ENCODE results near the gene CDC45. TPM values are rescaled to one million over a fixed set of nuclear protein-coding genes. Genes with fewer than 3 reads are reported as not detected.

Gene CDC45
- total and polyA plus RNA-seq, 2 donors: 5.1 to 31.7 TPM

DNA sequence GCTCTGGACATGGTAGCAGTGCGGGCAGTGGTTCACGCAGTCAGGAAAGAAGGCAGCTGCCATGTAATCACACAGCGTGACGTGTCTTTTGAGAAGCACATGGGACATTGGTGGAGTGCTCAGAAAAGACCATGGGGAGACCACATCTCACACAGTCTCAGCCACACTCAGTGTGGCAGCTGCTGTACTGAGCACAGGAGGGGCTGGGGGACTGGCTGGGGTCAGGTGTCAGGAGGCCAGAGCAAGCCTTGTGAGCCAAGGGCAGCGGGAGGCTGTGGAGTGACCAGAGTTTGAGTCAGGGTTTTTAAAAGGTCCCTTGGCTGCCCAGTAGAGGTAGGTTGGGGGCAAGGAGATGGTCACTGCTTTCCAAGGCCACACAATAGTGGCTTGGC lies 26.0 kb downstream of the CDC45 start:
- Histone ChIP-seq H3K9me3 (ENCODE audit: control insufficient read depth in 2 of 2, insufficient read depth in 1 of 2, low read length in 1 of 2) (no peaks in the 10 kb centered on the region), H3K4me1 (ENCODE audit: control insufficient read depth in 2 of 2, insufficient read depth in 2 of 2, low read length in 2 of 2) (peaks cover 3 to 11% of the 10 kb centered on the region in 2 donors), H3K36me3 (ENCODE audit: control insufficient read depth in 2 of 2, insufficient read depth in 2 of 2, low read length in 1 of 2) (peaks cover 28 to 31% of the 10 kb centered on the region in 2 donors), H3K27me3 (ENCODE audit: control insufficient read depth in 2 of 2, insufficient read depth in 1 of 2, low read length in 1 of 2) (no peaks in the 10 kb centered on the region), H3K27ac (ENCODE audit: low read depth in 1 of 2, low read length in 1 of 2) (no peak overlapping the region), H3K4me3 (ENCODE audit: low read length in 2 of 2) (no peak overlapping the region)
- DNase-seq (ENCODE audit: low read depth in 6 of 9, low spot score in 9 of 9): no peak
- WGBS: 59% methylated on average over 5 of the region's 5 CpGs

DNA sequence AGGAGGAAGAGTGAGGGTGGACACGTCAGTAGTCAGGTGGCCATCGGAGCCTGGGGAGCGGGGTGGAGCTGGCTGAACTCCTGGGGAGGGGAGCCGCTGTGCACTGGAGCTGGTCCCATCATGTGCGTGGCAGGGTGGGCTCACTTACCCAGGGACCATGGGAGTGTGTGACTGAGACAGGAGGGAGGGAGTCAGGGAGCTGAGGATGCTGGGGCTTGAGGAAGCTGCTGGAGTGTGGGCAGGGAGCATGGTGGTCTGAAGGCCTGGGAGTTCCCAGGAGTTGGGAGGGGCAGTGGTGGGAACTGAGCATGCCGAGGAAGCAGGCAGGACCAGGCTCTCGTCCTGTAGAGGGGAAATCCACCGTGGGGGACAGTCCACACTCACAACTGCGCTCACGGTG lies 26.5 kb downstream of the CDC45 start:
- H3K27me3 ChIP-seq (ENCODE audit: control insufficient read depth in 2 of 2, insufficient read depth in 1 of 2, low read length in 1 of 2): no peaks in the 10 kb centered on the region
- H3K4me1 ChIP-seq (ENCODE audit: control insufficient read depth in 2 of 2, insufficient read depth in 2 of 2, low read length in 2 of 2): peaks cover 3 to 11% of the 10 kb centered on the region in 2 donors
- DNase-seq (ENCODE audit: low read depth in 6 of 9, low spot score in 9 of 9): no peak
- no peaks in the 10 kb centered on the region for H3K9me3 ChIP-seq (ENCODE audit: control insufficient read depth in 2 of 2, insufficient read depth in 1 of 2, low read length in 1 of 2)
- 97% methylated on average over 10 of the region's 10 CpGs for WGBS
- H3K27ac ChIP-seq (ENCODE audit: low read depth in 1 of 2, low read length in 1 of 2): no peak overlapping the region
- H3K36me3 ChIP-seq (ENCODE audit: control insufficient read depth in 2 of 2, insufficient read depth in 2 of 2, low read length in 1 of 2): peaks cover 28 to 31% of the 10 kb centered on the region in 2 donors
- H3K4me3 ChIP-seq (ENCODE audit: low read length in 2 of 2): no peak overlapping the region

DNA sequence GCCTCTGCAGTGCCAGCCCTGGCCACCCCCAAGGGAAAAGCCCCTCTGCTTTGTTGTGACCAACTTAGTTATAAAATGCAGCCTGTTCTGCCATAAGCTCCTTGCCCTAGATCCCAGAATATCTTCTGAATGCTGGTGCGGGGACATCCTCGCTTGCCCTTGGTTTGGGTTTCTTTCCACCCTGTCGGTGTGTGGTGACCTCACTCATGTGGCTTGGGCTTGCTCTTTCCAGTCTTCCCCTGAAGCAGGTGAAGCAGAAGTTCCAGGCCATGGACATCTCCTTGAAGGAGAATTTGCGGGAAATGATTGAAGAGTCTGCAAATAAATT lies 27.8 kb downstream of the CDC45 start:
- no peak overlapping the region for H3K4me3 ChIP-seq (ENCODE audit: low read length in 2 of 2)

DNA sequence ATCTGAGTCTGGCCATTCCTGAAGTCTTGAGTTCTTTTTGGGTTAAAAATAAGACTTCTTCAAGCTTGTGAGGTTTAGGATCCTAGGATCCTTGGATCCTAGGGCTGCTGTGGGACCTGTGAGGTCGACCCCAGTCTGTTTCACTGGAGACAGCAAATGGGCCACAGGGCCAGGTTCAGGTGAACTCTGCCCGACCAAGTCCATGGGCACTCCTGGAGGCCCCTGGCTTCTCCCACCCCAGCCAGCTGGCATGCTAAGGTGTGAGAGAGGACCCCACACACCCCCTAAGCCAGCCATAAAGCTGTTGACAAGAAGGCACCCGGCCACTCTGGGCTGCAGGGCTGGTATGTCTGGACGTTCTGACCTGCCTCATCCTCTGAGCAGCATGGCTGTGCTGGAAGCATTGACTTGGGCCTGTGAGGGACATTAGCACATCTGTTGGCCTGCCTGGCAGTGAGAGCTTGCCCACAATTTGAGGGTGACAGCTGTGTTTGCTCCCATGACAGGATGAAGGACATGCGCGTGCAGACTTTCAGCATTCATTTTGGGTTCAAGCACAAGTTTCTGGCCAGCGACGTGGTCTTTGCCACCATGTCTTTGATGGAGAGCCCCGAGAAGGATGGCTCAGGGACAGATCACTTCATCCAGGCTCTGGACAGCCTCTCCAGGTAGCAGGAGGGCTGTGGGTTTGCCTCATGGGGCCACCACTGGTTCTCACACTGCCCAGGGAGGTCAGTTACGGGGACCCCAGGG lies 28.5 kb downstream of the CDC45 start:
- Histone ChIP-seq H3K9me3 (ENCODE audit: control insufficient read depth in 2 of 2, insufficient read depth in 1 of 2, low read length in 1 of 2) (no peaks in the 10 kb centered on the region), H3K27me3 (ENCODE audit: control insufficient read depth in 2 of 2, insufficient read depth in 1 of 2, low read length in 1 of 2) (no peaks in the 10 kb centered on the region), H3K4me3 (ENCODE audit: low read length in 2 of 2) (no peak overlapping the region), H3K27ac (ENCODE audit: low read depth in 1 of 2, low read length in 1 of 2) (no peak overlapping the region), H3K4me1 (ENCODE audit: control insufficient read depth in 2 of 2, insufficient read depth in 2 of 2, low read length in 2 of 2) (peaks cover 3 to 11% of the 10 kb centered on the region in 2 donors), H3K36me3 (ENCODE audit: control insufficient read depth in 2 of 2, insufficient read depth in 2 of 2, low read length in 1 of 2) (peaks cover 28 to 40% of the 10 kb centered on the region in 2 donors)
- 98% methylated on average over 10 of the region's 10 CpGs for WGBS
- DNase-seq (ENCODE audit: low read depth in 6 of 9, low spot score in 9 of 9): no peak

More for the DNA sequence above, 27.8 kb downstream of the CDC45 start:
- H3K27me3 ChIP-seq (ENCODE audit: control insufficient read depth in 2 of 2, insufficient read depth in 1 of 2, low read length in 1 of 2): no peaks in the 10 kb centered on the region
- peaks cover 28 to 36% of the 10 kb centered on the region in 2 donors for H3K36me3 ChIP-seq (ENCODE audit: control insufficient read depth in 2 of 2, insufficient read depth in 2 of 2, low read length in 1 of 2)
- no peaks in the 10 kb centered on the region for H3K9me3 ChIP-seq (ENCODE audit: control insufficient read depth in 2 of 2, insufficient read depth in 1 of 2, low read length in 1 of 2)
- H3K4me1 ChIP-seq (ENCODE audit: control insufficient read depth in 2 of 2, insufficient read depth in 2 of 2, low read length in 2 of 2): peaks cover 3 to 11% of the 10 kb centered on the region in 2 donors
- DNase-seq (ENCODE audit: low read depth in 6 of 9, low spot score in 9 of 9): no peak
- H3K27ac ChIP-seq (ENCODE audit: low read depth in 1 of 2, low read length in 1 of 2): no peak overlapping the region
- 97% methylated on average over 4 of the region's 4 CpGs for WGBS

DNA sequence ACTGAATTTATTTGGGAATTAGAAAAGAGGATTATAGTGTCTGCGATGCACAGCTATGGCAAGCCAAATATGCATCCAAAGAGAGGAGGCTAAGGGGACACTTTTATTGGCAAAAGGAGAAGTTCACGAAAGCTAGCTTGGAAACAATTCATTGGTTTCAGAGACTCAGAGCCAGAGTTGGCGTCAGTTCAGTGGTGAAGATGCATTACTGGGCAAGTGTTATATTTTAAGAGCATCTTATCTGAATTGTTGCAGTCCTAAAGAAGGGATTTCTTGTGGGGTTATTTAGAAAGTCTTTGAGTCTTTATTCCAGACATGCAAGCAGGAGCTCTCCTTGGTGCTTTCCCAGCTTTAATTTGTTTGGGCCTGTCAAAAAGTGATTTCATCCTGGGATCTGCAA lies 29.5 kb downstream of the CDC45 start:
- 96% methylated on average over 3 of the region's 3 CpGs for WGBS
- DNase-seq (ENCODE audit: low read depth in 6 of 9, low spot score in 9 of 9): no peak
- no peaks in the 10 kb centered on the region for H3K27me3 ChIP-seq (ENCODE audit: control insufficient read depth in 2 of 2, insufficient read depth in 1 of 2, low read length in 1 of 2)
- H3K27ac ChIP-seq (ENCODE audit: low read depth in 1 of 2, low read length in 1 of 2): no peak overlapping the region
- H3K9me3 ChIP-seq (ENCODE audit: control insufficient read depth in 2 of 2, insufficient read depth in 1 of 2, low read length in 1 of 2): no peaks in the 10 kb centered on the region
- H3K4me3 ChIP-seq (ENCODE audit: low read length in 2 of 2): no peak overlapping the region
- H3K36me3 ChIP-seq (ENCODE audit: control insufficient read depth in 2 of 2, insufficient read depth in 2 of 2, low read length in 1 of 2): peaks cover 28 to 37% of the 10 kb centered on the region in 2 donors
- H3K4me1 ChIP-seq (ENCODE audit: control insufficient read depth in 2 of 2, insufficient read depth in 2 of 2, low read length in 2 of 2): peaks cover 3 to 11% of the 10 kb centered on the region in 2 donors

DNA sequence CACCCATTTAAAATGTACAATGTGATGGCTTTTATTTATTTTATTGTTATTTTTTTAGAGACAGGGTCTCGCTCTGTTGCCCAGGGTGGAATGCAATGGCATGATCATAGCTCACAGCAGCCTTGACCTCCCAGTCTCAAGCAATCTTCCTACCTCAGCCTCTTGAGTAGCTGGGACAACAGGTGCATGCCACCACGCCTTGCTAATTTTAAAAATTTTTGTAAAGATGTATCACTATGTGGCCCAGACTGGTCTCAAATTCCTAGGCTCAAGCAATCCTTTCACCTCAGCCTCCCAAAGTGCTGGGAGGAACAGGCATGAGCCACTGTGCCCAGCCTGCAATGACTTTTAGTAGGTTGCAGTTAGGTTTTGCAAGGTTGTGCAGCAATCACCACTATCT lies 30.2 kb downstream of the CDC45 start:
- H3K27ac ChIP-seq (ENCODE audit: low read depth in 1 of 2, low read length in 1 of 2): no peak overlapping the region
- WGBS: 97% methylated on average over 2 of the region's 2 CpGs

DNA sequence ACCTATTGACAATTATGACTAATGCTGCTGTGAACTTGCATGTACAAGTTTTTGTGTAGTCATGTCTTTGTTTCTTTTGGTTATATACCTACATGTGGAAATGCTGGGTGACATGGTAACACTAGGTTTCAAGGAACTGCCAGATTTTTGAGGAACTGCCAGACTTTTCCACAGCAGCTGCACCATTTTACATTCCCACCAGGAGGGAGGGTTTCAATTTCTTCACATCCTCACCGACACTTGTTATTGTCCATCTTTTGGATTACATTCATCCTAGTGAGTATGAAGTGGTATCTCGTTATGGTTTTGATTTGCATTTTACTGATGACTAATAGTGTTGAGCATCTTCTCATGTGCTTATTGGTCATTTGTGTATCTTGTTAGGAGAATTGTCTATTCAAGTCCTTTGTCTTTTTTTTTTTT lies 31.2 kb downstream of the CDC45 start:
- Histone ChIP-seq H3K27ac (ENCODE audit: low read depth in 1 of 2, low read length in 1 of 2) (no peak overlapping the region), H3K36me3 (ENCODE audit: control insufficient read depth in 2 of 2, insufficient read depth in 2 of 2, low read length in 1 of 2) (peaks cover 30 to 43% of the 10 kb centered on the region in 2 donors)
- 74% methylated on average over 2 of the region's 2 CpGs for WGBS

More for the DNA sequence above, 30.2 kb downstream of the CDC45 start:
- no peak for DNase-seq (ENCODE audit: low read depth in 6 of 9, low spot score in 9 of 9)
- no peaks in the 10 kb centered on the region for H3K27me3 ChIP-seq (ENCODE audit: control insufficient read depth in 2 of 2, insufficient read depth in 1 of 2, low read length in 1 of 2)
- peaks cover 28 to 44% of the 10 kb centered on the region in 2 donors for H3K36me3 ChIP-seq (ENCODE audit: control insufficient read depth in 2 of 2, insufficient read depth in 2 of 2, low read length in 1 of 2)
- no peak overlapping the region for H3K4me3 ChIP-seq (ENCODE audit: low read length in 2 of 2)
- H3K9me3 ChIP-seq (ENCODE audit: control insufficient read depth in 2 of 2, insufficient read depth in 1 of 2, low read length in 1 of 2): no peaks in the 10 kb centered on the region
- peaks cover 3 to 10% of the 10 kb centered on the region in 2 donors for H3K4me1 ChIP-seq (ENCODE audit: control insufficient read depth in 2 of 2, insufficient read depth in 2 of 2, low read length in 2 of 2)

DNA sequence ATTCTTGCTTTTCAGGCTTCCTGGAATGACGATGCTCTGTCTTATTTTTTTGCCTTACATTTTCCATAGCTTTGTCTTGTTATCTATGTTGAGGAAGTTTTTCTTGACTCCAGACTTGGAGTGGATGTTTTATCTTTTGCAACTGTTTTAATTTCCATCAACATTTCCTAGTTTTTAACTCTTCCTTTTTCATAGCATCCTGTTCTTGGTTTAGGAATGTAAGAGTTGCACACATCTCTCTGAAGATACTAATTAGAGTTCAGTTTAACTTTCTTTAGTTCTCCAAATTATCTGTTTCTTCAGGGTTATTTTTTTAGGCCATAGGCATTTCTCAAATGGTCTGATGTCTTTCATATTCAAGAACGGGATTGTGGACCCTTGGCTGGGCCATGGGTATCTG lies 34.1 kb downstream of the CDC45 start:
- H3K4me3 ChIP-seq (ENCODE audit: low read length in 2 of 2): no peak overlapping the region
- no peaks in the 10 kb centered on the region for H3K4me1 ChIP-seq (ENCODE audit: control insufficient read depth in 2 of 2, insufficient read depth in 2 of 2, low read length in 2 of 2)
- no peaks in the 10 kb centered on the region for H3K9me3 ChIP-seq (ENCODE audit: control insufficient read depth in 2 of 2, insufficient read depth in 1 of 2, low read length in 1 of 2)
- H3K36me3 ChIP-seq (ENCODE audit: control insufficient read depth in 2 of 2, insufficient read depth in 2 of 2, low read length in 1 of 2): peaks cover 21 to 36% of the 10 kb centered on the region in 2 donors
- DNase-seq (ENCODE audit: low read depth in 6 of 9, low spot score in 9 of 9): no peak
- WGBS: 75% methylated on average over 2 of the region's 2 CpGs
- H3K27me3 ChIP-seq (ENCODE audit: control insufficient read depth in 2 of 2, insufficient read depth in 1 of 2, low read length in 1 of 2): no peaks in the 10 kb centered on the region
- H3K27ac ChIP-seq (ENCODE audit: low read depth in 1 of 2, low read length in 1 of 2): no peak overlapping the region

More for the DNA sequence above, 31.2 kb downstream of the CDC45 start:
- Histone ChIP-seq H3K27me3 (ENCODE audit: control insufficient read depth in 2 of 2, insufficient read depth in 1 of 2, low read length in 1 of 2) (no peaks in the 10 kb centered on the region), H3K9me3 (ENCODE audit: control insufficient read depth in 2 of 2, insufficient read depth in 1 of 2, low read length in 1 of 2) (no peaks in the 10 kb centered on the region), H3K4me1 (ENCODE audit: control insufficient read depth in 2 of 2, insufficient read depth in 2 of 2, low read length in 2 of 2) (no peaks in the 10 kb centered on the region), H3K4me3 (ENCODE audit: low read length in 2 of 2) (no peak overlapping the region)
- no peak for DNase-seq (ENCODE audit: low read depth in 6 of 9, low spot score in 9 of 9)

DNA sequence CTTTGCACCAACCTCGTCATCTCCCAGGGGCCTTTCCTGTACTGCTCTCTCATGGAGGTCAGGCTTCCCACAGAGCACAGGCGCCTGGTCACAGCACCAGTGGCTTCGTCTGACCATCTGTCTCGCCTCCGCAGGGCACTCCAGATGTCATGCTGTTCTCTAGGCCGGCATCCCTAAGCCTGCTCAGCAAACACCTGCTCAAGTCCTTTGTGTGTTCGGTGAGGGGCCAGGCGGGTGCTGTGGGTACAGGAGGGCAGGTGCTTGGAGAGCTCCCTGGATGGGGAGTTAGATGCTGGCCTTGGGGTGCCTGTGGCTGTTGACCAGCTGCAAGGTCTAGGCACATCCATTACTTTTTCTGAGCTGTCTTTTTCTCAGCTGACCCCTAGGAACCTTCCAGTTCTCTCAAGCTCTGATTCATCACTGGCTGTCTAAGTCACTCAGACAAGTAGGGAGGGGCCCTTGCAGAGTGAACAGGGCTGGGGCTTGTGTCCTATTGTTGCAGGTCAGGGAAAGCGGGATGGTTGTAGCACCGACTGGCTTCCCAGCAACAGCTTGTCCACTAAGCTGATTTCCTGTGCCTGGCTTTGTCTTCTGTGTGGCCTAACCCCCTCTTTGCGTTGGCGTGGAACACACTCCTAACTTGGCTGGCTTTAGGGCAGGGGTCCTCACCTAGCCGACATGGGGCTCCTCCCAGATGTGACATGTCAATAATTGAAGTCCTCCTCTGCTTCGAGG lies 35.3 kb downstream of the CDC45 start:
- Histone ChIP-seq H3K36me3 (ENCODE audit: control insufficient read depth in 2 of 2, insufficient read depth in 2 of 2, low read length in 1 of 2) (peaks cover 21 to 42% of the 10 kb centered on the region in 2 donors), H3K27ac (ENCODE audit: low read depth in 1 of 2, low read length in 1 of 2) (no peak overlapping the region), H3K4me1 (ENCODE audit: control insufficient read depth in 2 of 2, insufficient read depth in 2 of 2, low read length in 2 of 2) (no peaks in the 10 kb centered on the region), H3K4me3 (ENCODE audit: low read length in 2 of 2) (no peak overlapping the region), H3K9me3 (ENCODE audit: control insufficient read depth in 2 of 2, insufficient read depth in 1 of 2, low read length in 1 of 2) (no peaks in the 10 kb centered on the region), H3K27me3 (ENCODE audit: control insufficient read depth in 2 of 2, insufficient read depth in 1 of 2, low read length in 1 of 2) (no peaks in the 10 kb centered on the region)
- 58% methylated on average over 14 of the region's 14 CpGs for WGBS
- no peak for DNase-seq (ENCODE audit: low read depth in 6 of 9, low spot score in 9 of 9)

Measured in thymus (tissue), 11 donors.